HG02885 (cell line): Measurements from ENCODE around the gene FGFR2.

Experiments
- ATAC-seq: cut with Tn5 transposase; IDR thresholded peaks from one replicate; pipeline ENCODE4 v1.9.1; 2021; ENCODE audit warnings: mild to moderate bottlenecking; ENCODE audit not compliant: unreplicated experiment, poor library complexity

Gene FGFR2

GRCh38 chr10:121460733-121461132 is 137.5 kb downstream of the FGFR2 start:
- ATAC-seq: no peak

- no peak for ATAC-seq
Measured at GRCh38 chr10:121459622-121460453, 138.4 kb downstream of the FGFR2 start.

GRCh38 chr10:121459279-121459621 is 139.0 kb downstream of the FGFR2 start:
- ATAC-seq: no peak

GRCh38 chr10:121457729-121458128 is 140.5 kb downstream of the FGFR2 start:
- no peak for ATAC-seq

GRCh38 chr10:121455377-121455776 is 142.9 kb downstream of the FGFR2 start:
- ATAC-seq: no peak

- no peak for ATAC-seq
Measured at GRCh38 chr10:121454781-121455180, 143.5 kb downstream of the FGFR2 start.

- no peak for ATAC-seq
Measured at GRCh38 chr10:121453160-121453559, 145.1 kb downstream of the FGFR2 start.

- ATAC-seq: no peak
Measured at GRCh38 chr10:121452581-121452980, 145.7 kb downstream of the FGFR2 start.

- ATAC-seq: no peak
Measured at GRCh38 chr10:121450247-121450646, 148.0 kb downstream of the FGFR2 start.

- no peak for ATAC-seq
Measured at GRCh38 chr10:121449482-121449924, 148.7 kb downstream of the FGFR2 start.

- ATAC-seq: peak; percentile 77
Measured at GRCh38 chr10:121448766-121449421, 149.3 kb downstream of the FGFR2 start.

- no peak for ATAC-seq
Measured at GRCh38 chr10:121444520-121445165, 153.6 kb downstream of the FGFR2 start.

GRCh38 chr10:121442086-121442935 is 155.9 kb downstream of the FGFR2 start:
- no peak for ATAC-seq

GRCh38 chr10:121440461-121440860 is 157.8 kb downstream of the FGFR2 start:
- no peak for ATAC-seq

- ATAC-seq: no peak
Measured at GRCh38 chr10:121438333-121438732, 159.9 kb downstream of the FGFR2 start.

GRCh38 chr10:121437596-121437995 is 160.6 kb downstream of the FGFR2 start:
- ATAC-seq: no peak

- no peak for ATAC-seq
Measured at GRCh38 chr10:121436630-121437341, 161.5 kb downstream of the FGFR2 start.

- ATAC-seq: no peak
Measured at GRCh38 chr10:121436281-121436629, 162.0 kb downstream of the FGFR2 start.

- ATAC-seq: no peak
Measured at GRCh38 chr10:121435099-121435875, 163.0 kb downstream of the FGFR2 start.
